Nephron (organoid): Measurements from ENCODE around the gene RALGAPA2.
A peak's percentile ranks its signal among the peaks of the same experiment; 100 is the strongest.

Source experiments
- H3K27ac Mint-ChIP-seq, 3 experiments: 2 replicates each; pipeline ENCODE4 v1.8.0; 2020; ENCODE audit warnings: mixed read lengths in 3 of 3, mild to moderate bottlenecking in 2 of 3, moderate library complexity in 1 of 3
- H3K27me3 Mint-ChIP-seq: 2 replicates; pipeline ENCODE4 v1.8.0; 2021; ENCODE audit warnings: low read depth, mild to moderate bottlenecking, moderate library complexity, mixed read lengths
- H3K36me3 Mint-ChIP-seq: 2 replicates; pipeline ENCODE4 v1.8.0; 2020; ENCODE audit warnings: low read depth, mixed read lengths
- H3K4me1 Mint-ChIP-seq: 2 replicates; pipeline ENCODE4 v1.8.0; 2020; ENCODE audit warnings: mixed read lengths
- H3K4me3 Mint-ChIP-seq, 3 experiments: 2 replicates each; pipeline ENCODE4 v1.8.0; 2020; ENCODE audit warnings: mild to moderate bottlenecking in 3 of 3, mixed read lengths in 3 of 3, moderate library complexity in 2 of 3
- H3K9me3 Mint-ChIP-seq: 2 replicates; pipeline ENCODE4 v1.8.0; 2020; ENCODE audit warnings: mixed read lengths
- TF ChIP-seq, protein P1 (sequence below), 3 experiments: fragments of 200-600 bp; sonication (generic); IDR thresholded peaks; one replicate each; pipeline ENCODE4 v1.5.0; 2021; ENCODE audit warnings: antibody characterized with exemption in 3 of 3; ENCODE audit not compliant: unreplicated experiment in 3 of 3

The RALGAPA2 gene

DNA sequence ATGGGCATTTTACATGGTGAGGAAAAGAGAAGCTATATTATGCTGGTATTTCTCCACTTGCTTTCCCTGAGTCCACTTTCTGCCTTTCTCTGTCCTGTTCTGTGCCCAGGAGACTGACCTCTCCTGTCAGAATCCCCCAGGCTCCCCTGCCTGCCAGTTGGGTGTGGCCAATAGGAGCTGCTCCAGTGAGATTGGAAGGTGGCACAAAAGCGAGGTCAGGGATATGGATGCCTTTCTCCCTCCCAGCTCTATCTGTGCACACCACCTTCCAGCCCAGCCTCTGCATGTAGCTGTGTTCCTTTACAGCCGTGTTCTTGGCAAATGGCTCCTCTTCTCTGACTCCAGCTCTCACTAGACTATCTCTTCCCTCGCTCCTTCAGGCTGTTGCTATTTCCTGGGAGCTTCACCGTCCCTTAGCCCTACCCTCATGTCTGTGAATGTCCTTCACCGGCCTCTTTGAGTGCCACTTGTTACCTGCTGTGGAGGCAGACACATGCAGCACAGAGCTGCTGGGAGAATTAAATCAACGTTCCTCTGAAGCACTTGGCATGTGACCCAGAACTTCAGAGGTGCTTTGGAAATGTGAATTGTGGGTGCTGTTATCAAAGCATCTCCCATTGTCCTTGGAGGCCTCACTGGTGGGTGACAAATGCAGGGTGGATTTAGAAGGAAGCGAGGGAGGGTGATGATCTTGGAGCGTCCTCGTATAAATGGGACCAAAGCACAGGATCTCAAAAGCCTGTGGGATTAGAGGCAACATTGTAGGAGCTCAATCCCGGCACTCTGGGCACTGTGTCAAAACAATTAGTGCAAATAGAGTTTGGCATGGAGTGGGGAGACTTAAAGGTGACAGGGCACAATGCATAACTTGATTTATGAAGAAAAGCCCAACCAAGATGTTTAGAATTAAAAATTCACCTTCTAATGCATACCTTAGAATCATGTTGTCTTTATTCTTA lies 28.9 kb upstream of the RALGAPA2 start:
- TF ChIP-seq, protein P1, sequence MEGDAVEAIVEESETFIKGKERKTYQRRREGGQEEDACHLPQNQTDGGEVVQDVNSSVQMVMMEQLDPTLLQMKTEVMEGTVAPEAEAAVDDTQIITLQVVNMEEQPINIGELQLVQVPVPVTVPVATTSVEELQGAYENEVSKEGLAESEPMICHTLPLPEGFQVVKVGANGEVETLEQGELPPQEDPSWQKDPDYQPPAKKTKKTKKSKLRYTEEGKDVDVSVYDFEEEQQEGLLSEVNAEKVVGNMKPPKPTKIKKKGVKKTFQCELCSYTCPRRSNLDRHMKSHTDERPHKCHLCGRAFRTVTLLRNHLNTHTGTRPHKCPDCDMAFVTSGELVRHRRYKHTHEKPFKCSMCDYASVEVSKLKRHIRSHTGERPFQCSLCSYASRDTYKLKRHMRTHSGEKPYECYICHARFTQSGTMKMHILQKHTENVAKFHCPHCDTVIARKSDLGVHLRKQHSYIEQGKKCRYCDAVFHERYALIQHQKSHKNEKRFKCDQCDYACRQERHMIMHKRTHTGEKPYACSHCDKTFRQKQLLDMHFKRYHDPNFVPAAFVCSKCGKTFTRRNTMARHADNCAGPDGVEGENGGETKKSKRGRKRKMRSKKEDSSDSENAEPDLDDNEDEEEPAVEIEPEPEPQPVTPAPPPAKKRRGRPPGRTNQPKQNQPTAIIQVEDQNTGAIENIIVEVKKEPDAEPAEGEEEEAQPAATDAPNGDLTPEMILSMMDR (IDR thresholded peaks at IDR 0.05; ENCODE audit: unreplicated experiment in 3 of 3): no peak
- Mint-ChIP-seq H3K4me1 (peaks cover 40% of the 10 kb centered on the region), H3K36me3 (no peaks in the 10 kb centered on the region), H3K27me3 (no peaks in the 10 kb centered on the region), H3K27ac (peak overlapping the region in 1 of 3 experiments; percentile 64), H3K4me3 (no peak overlapping the region), H3K9me3 (no peaks in the 10 kb centered on the region)

- TF ChIP-seq, protein P1 (IDR thresholded peaks at IDR 0.05; ENCODE audit: unreplicated experiment in 3 of 3): no peak
- Mint-ChIP-seq H3K27ac (peak overlapping the region in 2 of 3 experiments; percentile 40 to 64), H3K4me3 (no peak overlapping the region), H3K4me1 (peaks cover 40% of the 10 kb centered on the region), H3K27me3 (no peaks in the 10 kb centered on the region), H3K36me3 (no peaks in the 10 kb centered on the region), H3K9me3 (no peaks in the 10 kb centered on the region)
Measured at GRCh38 chr20:20740541-20740940, 28.1 kb upstream of the RALGAPA2 start.

DNA sequence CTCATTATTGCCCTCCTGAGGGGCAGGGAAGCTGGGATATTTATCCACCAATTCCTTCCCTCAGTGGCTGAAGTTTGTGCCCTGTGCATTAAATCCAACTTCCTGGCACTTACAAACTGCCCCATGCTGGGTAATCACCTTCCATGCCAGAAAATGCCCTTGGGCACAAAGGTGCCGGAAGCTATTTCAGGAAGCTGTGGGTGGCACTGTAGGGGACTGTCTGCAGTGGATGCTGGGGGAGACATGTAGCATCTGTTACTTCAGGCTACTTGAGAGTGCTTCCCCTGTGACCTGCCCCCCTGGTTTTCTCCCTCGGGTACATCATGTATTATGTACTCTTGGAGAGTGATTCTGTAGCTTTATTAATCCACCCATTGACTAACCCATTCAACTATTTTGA lies 24.7 kb upstream of the RALGAPA2 start:
- H3K4me3 Mint-ChIP-seq: no peak overlapping the region
- no peak overlapping the region for H3K27ac Mint-ChIP-seq
- H3K9me3 Mint-ChIP-seq: no peaks in the 10 kb centered on the region
- H3K36me3 Mint-ChIP-seq: no peaks in the 10 kb centered on the region
- H3K4me1 Mint-ChIP-seq: peaks cover 18% of the 10 kb centered on the region
- peaks cover 3% of the 10 kb centered on the region for H3K27me3 Mint-ChIP-seq
- TF ChIP-seq, protein P1 (IDR thresholded peaks at IDR 0.05; ENCODE audit: unreplicated experiment in 3 of 3): no peak

DNA sequence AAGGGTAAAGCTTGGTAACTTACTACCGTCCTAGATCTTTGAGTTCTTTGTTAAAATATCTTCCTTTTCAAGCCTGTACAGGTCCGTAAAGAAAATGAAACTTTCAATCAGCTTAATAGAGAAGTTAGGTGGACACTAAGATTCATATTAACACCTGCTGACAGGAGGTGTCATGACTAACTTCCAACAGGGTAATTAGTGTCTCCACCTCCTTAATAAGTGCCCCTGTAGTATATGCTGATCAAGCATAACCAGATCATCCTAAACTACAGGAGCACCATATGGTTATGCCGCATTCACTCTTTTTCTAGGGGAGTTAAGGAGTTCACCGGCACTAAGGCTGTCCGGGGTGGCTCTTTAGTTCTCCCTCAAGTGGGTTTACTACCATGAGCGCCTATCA lies 23.9 kb upstream of the RALGAPA2 start:
- H3K9me3 Mint-ChIP-seq: no peaks in the 10 kb centered on the region
- H3K4me1 Mint-ChIP-seq: peaks cover 14% of the 10 kb centered on the region
- TF ChIP-seq, protein P1 (IDR thresholded peaks at IDR 0.05; ENCODE audit: unreplicated experiment in 3 of 3): no peak
- H3K27ac Mint-ChIP-seq: no peak overlapping the region
- no peaks in the 10 kb centered on the region for H3K36me3 Mint-ChIP-seq
- H3K27me3 Mint-ChIP-seq: peaks cover 3% of the 10 kb centered on the region
- H3K4me3 Mint-ChIP-seq: no peak overlapping the region

DNA sequence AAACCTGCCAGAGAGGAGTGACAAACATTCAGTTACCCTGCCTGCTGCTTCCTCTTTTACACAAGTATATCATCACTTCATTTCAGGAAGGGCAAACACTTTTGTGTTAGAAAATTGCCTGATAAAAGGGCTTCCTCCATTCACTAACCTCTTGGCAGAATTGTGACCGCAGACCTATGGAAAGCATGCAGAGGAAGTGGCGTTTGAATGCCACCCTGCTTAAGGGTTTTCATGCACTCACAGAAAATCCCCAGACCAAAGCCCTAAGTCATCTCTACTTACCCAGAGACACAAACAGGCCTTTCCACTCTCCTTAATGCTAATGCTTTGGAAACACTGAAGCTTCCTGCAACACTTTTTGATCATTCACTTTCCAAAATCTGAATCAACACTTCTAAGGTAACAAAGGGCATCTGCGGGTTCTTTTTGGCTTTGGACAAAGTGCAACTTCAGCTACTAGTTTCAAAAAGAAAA lies 22.1 kb upstream of the RALGAPA2 start:
- H3K36me3 Mint-ChIP-seq: no peaks in the 10 kb centered on the region
- TF ChIP-seq, protein P1 (IDR thresholded peaks at IDR 0.05; ENCODE audit: unreplicated experiment in 3 of 3): no peak
- H3K9me3 Mint-ChIP-seq: no peaks in the 10 kb centered on the region
- H3K27me3 Mint-ChIP-seq: peaks cover 7% of the 10 kb centered on the region
- H3K4me1 Mint-ChIP-seq: peaks cover 8% of the 10 kb centered on the region
- H3K4me3 Mint-ChIP-seq: no peak overlapping the region
- no peak overlapping the region for H3K27ac Mint-ChIP-seq
